Subcutaneous adipose tissue (tissue), 4 donors: ENCODE results near the gene LRMDA. TPM values are rescaled to one million over a fixed set of nuclear protein-coding genes. Genes with fewer than 3 reads are reported as not detected.

Source experiments
- total RNA-seq, 4 donors: library from RNA; depleted of rRNA; stranded (reverse); fragments of >200 nt; gene quantifications; one replicate each; pipeline ENCODE4 v1.1.0, GENCODE V29; 2016
- TF ChIP-seq, protein P1 (sequence below): fragments of 450-650 bp; IDR thresholded peaks from one replicate; pipeline ENCODE4 v1.5.1; 2016; ENCODE audit warnings: low read depth, mild to moderate bottlenecking, control low read depth, antibody characterized with exemption, moderate library complexity

LRMDA gene
- total RNA-seq, 4 donors from 2014 or later, result 17.4 to 92.1 (median 22.8) TPM

DNA sequence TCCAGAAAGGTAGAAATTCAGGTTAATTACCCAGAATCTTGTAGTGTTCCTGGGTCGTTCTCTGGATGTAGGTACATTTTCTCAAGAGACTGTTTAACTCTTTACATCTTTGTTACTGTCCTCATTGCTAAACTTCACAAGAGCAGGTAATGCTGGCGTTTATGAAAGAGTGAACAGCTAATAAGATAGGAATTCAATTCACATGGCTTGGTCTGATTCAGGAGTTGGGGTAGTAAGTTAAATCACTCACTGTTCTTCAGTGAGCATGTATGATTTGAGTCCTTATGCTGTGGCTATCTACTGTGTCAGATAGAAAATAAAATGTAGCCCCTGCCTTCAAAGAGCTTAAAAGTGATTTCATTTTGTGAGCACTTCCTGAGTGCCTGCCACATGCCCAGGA, 480.0 kb downstream of the LRMDA start:
- TF ChIP-seq, protein P1, sequence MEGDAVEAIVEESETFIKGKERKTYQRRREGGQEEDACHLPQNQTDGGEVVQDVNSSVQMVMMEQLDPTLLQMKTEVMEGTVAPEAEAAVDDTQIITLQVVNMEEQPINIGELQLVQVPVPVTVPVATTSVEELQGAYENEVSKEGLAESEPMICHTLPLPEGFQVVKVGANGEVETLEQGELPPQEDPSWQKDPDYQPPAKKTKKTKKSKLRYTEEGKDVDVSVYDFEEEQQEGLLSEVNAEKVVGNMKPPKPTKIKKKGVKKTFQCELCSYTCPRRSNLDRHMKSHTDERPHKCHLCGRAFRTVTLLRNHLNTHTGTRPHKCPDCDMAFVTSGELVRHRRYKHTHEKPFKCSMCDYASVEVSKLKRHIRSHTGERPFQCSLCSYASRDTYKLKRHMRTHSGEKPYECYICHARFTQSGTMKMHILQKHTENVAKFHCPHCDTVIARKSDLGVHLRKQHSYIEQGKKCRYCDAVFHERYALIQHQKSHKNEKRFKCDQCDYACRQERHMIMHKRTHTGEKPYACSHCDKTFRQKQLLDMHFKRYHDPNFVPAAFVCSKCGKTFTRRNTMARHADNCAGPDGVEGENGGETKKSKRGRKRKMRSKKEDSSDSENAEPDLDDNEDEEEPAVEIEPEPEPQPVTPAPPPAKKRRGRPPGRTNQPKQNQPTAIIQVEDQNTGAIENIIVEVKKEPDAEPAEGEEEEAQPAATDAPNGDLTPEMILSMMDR, result no peak

DNA sequence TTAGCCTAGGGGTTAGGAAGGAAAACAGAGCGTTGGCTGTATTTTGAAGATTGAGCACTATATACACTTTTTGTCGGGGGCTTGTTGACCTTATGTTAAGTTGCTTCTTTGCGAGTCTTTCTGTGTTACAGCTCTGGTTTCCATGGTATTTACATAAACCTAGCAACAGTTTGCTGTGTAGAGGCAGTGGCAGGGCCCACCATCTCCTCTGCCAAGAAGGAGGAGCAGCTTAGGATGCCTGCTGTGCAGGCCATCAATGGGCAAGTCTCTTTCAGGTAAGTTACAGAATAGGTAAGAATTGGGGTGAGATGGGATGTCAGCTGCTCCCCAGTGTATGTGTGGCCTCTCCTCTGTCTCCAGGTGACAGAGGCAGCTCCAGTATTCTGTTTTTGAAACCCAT, 485.5 kb downstream of the LRMDA start:
- TF ChIP-seq, protein P1, result no peak

DNA sequence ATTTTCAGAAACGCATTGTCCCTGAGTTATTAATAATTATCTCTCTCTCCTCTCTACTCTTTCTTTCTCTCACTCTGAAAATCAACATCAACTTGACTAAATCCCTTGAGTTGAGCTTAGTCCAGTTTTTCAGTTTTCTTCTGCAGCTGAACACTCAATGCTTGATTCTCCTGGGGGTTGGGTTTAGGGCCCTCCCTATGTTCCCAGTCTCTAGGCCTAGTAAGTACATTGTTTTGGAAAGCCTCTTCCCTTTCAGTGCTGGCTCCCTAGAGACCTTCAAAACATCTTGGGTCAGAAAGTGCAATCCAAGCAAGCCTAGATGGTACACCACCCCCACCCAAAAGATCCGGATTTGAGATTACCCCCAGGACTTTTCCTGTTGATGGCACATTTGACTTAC, 488.5 kb downstream of the LRMDA start:
- TF ChIP-seq, protein P1, result no peak

DNA sequence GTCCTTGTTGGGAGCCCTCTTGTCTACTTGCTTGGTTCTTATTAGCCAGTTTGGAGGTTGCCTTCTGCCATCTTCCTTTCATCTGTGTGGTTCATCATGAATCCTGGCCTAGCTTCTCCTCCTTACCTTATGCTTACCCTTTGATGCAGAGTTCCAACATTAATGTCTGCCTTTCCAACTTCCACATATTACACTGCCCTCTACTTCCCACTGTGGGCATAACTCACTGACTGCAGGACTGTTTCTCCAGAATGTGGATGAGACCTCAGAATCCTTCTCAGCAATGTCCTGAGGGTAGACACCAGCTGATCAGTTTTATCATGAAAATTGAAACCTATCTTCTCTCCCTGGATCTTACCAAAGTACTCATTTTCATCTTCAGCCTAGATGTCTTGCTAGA, 491.0 kb downstream of the LRMDA start:
- TF ChIP-seq, protein P1, result no peak

DNA sequence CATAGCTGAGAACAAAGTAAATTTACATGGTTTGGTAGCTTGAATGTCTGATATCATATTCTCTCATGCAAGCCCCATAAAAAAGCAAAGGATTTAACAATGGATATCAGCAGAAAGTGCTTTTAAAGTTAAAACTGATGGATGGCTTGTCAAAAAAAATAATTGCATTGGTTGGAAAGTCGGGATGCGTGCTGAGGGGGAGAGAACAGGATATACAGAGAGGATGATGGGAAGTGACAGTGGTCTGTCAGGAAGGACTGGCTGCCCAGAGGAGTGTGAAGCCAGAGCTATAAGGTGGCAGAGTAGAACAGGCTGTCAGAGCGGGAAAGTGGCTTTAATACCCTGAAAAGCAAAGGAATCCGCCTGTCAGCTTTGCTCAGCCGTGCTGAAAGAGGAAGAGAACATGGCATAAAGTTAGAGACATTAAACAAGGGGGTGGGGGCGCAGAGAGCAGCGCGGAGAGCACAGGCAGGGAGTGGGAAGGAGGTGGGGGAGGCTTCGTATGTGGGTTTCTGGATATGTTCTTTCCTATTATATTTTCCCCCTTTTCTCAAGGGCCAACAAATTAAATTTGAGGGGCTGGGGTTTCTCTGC, 493.0 kb downstream of the LRMDA start:
- TF ChIP-seq, protein P1, result no peak

DNA sequence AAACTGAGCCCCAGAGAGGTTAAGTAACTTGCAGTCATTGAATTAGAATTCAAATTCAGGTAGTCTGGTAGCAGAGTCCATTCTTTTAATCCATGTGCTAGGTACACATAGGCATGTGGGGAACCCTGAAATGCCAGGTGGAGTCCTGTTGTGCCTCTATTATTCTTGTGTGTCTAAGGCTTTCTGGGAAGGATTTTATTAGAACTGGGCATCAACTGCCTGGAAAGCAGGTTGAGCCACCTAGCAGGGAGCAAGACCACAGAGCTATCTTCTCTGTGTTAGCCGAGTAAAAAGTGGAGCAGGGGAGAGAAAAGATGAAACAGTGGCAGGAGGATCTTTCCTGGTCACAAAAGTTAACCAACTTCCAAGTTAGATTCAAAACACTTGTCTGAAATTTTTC, 494.6 kb downstream of the LRMDA start:
- TF ChIP-seq, protein P1, result no peak

DNA sequence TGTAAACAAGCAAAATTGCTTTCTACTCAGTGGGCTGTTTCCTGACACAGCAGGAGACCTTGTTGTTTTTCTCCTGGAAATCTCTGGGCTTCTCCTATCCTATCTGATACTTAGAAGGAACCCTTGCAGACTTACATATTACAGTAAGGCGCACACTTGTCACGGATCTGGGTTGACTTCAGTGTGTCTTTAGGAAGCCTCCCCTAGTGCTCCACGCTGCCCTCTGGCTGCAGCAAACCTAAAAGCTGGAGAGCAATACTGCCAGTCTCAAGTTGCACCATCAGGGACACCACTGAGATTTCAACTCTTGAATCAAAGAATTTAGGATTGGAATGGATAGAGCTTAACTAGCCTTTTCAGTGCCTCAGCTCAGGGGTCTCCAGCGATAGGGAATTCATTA, 495.3 kb downstream of the LRMDA start:
- TF ChIP-seq, protein P1, result no peak
